ENCODE results near the gene CD55. TPM values are rescaled to one million over a fixed set of nuclear protein-coding genes. Genes with fewer than 3 reads are reported as not detected.

Gene CD55
- total and polyA plus RNA-seq, 2 of the 8 experiments (the other 6 are each of a cell fraction or from before 2014, with no cell fraction given), result 20.1 to 22.8 TPM

DNA sequence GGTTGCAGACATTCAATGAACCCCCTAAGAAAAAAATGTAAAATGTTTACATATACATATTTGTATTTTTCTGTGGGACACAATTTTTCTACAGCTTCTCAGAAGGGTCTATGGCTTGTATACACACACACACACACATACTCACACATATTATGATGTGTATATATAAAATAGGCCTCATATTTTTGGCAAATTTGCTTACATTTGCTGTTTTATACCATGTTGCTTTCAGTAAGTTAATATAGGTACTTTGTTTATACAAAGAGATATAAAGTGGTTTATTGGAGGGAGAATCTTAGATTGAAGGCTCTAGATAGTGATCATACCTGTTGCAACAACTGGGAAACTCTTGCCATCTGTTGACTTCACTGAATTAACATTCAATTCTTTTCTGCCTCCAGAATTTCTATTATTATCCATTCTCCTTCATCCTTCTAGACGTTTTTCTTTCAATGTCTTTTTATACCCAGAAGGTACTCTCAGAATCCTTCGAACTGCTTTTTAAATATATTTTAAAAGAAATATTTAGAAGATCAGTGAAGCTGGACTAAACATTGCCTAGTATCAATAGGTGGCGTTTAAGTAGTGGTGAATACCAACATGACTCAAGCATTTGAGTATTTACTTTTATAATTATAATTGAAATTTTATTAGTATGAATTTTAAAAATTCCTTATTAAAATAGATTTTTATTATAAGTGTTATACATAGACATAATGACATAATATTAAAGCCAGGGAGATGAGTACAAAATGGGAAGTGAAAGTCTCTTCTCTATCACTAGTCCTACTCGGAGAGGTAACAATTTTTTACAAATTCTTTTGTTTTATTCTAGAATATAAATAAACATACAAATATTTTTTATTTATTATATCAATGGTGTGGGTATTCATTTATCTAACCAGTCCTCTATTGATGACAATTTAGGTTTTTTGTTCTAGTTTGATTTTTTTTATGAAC, 10.2 kb downstream of the CD55 start (continued):
- TF ChIP-seq, protein P1, sequence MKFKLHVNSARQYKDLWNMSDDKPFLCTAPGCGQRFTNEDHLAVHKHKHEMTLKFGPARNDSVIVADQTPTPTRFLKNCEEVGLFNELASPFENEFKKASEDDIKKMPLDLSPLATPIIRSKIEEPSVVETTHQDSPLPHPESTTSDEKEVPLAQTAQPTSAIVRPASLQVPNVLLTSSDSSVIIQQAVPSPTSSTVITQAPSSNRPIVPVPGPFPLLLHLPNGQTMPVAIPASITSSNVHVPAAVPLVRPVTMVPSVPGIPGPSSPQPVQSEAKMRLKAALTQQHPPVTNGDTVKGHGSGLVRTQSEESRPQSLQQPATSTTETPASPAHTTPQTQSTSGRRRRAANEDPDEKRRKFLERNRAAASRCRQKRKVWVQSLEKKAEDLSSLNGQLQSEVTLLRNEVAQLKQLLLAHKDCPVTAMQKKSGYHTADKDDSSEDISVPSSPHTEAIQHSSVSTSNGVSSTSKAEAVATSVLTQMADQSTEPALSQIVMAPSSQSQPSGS (IDR thresholded peaks at IDR 0.05; ENCODE audit: low read length), result no peak
- TF ChIP-seq RXRA (IDR thresholded peaks at IDR 0.05; ENCODE audit: insufficient read depth, low read depth, low read length) (no peak), KDM5A (IDR thresholded peaks at IDR 0.05; ENCODE audit: low read length) (no peak), BCL11A (IDR thresholded peaks at IDR 0.05; ENCODE audit: low read depth in 2 of 2, low read length in 2 of 2) (no peak), CBX8 (IDR thresholded peaks at IDR 0.05; ENCODE audit: borderline replicate concordance, low read depth, low read length) (no peak), NRF1 (IDR thresholded peaks at IDR 0.05; ENCODE audit: low read depth, low read length) (no peak), GTF2F1 (IDR thresholded peaks at IDR 0.05; ENCODE audit: borderline replicate concordance, low read depth, low read length) (no peak), SAP30 (IDR thresholded peaks at IDR 0.05; ENCODE audit: insufficient read depth, insufficient replicate concordance, low read length) (no peak)
- TF ChIP-seq, protein P2, sequence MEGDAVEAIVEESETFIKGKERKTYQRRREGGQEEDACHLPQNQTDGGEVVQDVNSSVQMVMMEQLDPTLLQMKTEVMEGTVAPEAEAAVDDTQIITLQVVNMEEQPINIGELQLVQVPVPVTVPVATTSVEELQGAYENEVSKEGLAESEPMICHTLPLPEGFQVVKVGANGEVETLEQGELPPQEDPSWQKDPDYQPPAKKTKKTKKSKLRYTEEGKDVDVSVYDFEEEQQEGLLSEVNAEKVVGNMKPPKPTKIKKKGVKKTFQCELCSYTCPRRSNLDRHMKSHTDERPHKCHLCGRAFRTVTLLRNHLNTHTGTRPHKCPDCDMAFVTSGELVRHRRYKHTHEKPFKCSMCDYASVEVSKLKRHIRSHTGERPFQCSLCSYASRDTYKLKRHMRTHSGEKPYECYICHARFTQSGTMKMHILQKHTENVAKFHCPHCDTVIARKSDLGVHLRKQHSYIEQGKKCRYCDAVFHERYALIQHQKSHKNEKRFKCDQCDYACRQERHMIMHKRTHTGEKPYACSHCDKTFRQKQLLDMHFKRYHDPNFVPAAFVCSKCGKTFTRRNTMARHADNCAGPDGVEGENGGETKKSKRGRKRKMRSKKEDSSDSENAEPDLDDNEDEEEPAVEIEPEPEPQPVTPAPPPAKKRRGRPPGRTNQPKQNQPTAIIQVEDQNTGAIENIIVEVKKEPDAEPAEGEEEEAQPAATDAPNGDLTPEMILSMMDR (IDR thresholded peaks at IDR 0.05; ENCODE audit: control extremely low read depth in 1 of 3, insufficient read depth in 1 of 3, low read depth in 1 of 3, low read length in 3 of 3), result no peak
